NCI-H2107 treated with DMSO at 0.1 percent for 48 hours (cell line): ENCODE results near the gene ADAP1.
"Not testable (repeated sequence)": the region's sequence is repeated elsewhere in the genome, so short reads cannot be mapped to it uniquely, and the experiment has no call there.

ENCODE experiments used
- DNase-seq: peaks from one replicate; lab custom pipeline; 2025; ENCODE audit not compliant: unreplicated experiment; lab: John Stamatoyannopoulos, UW

The ADAP1 gene

DNA sequence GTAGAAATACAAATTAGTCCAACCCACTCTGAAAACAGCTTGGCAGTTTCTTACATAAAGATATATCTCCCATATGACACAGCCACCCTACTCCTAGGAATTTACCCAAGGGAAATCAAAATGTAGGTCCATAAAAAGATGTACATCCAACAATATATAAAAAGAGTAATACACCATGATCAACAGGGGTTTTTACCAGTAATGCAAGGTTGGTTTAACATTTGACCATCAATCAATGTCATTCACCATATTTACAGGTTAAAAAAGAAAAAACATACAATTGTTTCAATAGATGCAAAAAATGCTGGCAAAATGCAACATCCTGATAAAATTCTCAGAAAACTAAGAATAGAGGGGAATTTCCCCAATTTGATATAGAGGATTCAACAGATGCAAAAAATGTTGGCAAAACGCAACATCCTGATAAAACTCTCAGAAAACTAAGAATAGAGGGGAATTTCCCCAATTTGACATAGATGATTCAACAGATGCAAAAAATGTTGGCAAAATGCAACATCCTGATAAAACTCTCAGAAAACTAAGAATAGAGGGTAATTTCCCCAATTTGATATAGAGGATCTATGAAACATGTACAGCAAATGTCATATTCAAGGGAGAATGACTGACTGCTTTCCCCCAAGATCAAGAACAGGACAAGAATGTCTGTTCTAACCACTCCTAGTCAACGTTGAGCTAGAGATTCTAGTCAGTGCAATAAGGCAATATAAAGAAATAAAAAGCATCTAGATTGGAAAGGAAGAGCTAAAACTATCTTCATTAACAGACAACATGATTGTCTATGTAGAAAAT lies 13.7 kb downstream of the ADAP1 start:
- DNase-seq, result no peak

DNA sequence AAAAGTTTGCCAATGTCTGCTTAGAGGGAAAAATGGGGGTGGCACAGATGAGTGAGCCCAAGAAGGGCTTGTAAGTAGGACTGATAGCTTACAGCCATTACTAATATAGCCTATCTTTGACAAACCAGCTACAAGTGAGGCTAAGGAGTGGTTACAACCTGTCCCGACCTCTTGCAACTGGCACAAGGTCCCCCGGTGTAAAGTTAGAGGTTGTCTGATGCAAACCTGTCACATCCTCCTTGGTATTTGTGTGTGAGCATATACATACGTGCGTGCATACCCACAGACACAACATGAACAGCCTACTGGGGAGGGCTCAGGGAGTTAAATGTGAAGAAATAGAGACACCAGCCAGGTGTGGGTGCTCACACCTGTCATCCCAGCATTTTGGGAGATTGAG lies 14.6 kb downstream of the ADAP1 start:
- DNase-seq, result no peak

DNA sequence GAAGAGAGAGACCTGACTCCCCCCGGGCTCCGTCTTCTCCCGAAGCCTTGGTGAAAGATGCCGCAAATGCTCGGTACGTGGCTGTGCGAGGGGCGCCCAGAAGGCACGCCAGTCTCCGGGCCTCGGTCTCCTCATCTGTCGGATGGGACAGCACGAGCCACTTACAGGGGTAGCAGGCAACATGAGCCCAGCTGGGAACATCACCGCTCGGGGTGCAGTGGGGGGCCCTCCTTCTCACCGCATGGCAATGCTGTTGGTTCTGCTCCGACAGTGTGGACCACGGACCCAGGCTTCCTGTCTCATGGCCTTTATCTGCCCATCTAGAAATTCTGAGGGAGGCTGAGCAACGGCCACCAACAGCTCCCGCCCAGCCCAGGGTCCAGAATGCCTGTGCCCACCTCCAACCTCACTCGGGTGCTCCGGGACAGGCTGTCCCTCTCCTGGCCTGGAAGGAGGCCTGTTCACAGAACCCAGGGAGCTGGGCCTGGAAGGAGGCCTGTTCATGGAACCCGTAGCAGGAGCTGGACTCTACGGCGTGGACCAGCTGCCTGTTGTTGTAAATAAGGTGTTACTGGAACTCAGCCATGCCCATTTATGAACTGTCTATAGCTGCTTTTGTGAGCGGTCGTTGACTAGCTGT lies 15.8 kb downstream of the ADAP1 start:
- no peak for DNase-seq

DNA sequence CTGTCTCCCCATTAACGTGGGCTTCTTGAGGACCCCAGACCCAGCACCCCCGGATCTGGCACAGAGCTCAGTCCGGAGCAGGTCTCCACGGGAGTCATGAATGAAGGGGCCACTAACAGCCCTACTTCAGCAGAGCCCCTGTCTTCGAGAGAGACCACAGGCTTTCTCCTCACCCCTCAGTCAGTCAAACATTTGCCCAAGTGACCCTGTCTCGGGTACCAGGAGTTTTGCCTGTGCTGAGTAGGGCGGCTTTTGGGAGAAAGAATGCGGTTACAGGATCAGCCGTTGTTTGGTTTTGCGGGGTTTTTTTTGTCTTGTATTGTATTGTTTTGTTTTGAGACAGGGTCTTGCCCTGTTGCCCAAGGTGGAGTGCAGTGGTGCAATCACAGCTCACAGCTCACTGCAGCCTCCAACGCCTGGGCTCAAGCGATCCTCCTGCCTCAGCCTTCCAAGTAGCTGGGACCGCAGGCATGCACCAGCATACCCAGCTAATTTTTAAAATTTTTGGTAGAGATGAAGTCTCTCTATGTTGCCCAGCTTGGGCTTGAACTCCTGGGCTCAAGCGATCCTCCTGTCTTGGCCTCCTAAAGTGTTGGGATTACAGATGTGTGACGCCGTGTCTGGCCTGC lies 16.5 kb downstream of the ADAP1 start:
- no peak for DNase-seq

DNA sequence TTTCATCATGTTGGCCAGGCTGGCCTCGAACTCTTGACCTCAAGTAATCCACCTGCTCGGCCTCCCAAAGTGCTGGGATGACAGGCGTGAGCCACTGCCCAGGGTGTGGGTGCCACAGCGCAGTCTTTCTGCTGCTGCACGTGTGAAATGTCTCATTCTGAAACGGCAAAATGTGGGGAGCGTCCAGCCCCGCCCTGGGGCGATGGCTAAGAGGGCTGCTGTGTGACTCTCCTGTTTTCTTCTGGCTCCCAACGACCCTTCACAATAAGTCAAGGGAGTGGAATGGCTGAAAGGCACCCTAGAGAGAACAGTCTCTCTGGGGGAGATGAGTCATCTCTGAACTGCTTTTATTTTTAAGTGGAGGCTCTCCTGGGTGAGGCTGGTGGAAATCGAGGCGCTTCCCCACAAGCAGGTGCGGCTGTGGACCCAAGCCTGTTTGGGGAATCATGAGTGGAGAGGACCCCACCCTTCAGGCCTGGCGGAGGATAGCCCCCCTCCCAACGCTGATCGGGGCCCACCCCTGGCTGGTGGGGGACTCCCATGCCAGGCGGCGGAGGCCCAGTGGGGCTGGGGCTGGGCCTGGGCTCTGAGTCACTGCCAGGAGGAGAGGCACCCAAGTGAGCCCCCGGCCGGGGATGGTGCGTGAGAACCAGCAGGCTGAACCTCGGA lies 18.0 kb downstream of the ADAP1 start:
- DNase-seq, result peak; percentile 63

DNA sequence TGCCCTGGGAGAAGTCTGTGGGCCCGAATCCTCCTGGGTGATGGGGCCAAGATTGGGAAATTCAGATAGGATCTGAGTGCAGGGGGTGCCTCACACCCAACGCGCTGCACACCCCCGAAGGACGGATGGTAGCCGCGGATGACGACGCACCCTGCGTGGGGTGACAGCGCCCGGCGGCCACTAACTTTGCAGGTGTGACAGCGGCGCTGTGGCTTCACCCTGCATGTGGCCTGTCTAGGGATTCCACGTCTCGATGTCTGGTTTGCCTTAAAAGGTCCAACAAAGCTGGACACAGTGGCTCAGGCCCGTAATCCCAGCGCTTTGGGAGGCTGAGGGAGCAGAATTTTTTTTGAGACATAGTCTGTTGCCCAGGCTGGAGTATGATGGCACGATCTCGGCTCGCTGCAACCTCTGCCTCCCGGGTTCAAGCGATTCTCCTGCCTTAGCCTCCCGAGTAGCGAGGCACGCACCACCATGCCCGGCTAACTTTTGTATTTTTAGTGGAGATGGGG lies 18.6 kb downstream of the ADAP1 start:
- DNase-seq, result no peak

DNA sequence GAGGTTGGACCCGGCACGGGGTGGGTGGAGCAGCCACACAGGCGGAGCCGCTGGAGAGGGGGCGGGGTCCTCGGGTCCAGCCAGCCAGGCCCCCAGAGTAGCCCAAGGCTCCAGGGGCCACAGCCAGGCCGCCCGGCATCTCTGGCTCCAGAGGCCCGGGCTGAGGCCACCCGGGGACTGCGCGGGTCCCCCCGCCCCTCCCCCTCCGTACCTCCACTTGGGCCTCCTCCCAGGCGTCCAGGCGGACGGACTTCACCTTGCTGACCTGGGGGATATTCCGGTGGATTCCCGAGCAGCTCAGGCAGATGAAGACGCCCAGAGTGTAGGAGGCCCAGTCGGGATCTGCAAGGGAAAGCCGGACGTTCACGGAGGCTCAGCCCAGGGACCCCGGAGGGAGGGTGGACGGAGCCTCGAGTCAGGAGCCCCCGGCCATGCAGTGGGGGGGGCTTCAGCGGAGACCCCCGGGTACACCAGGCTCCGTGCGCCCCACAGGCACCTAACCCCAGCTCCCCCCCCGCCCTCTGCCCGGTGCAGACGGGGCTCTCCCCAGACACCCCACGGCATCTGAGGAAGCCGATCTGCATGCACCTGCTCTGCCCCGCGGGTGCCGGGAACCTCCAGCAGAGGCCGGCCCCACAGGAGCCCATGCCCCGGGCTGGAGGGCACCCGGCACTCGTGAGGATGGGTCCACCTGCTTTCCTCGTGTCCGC lies 19.2 kb downstream of the ADAP1 start:
- no peak for DNase-seq

DNA sequence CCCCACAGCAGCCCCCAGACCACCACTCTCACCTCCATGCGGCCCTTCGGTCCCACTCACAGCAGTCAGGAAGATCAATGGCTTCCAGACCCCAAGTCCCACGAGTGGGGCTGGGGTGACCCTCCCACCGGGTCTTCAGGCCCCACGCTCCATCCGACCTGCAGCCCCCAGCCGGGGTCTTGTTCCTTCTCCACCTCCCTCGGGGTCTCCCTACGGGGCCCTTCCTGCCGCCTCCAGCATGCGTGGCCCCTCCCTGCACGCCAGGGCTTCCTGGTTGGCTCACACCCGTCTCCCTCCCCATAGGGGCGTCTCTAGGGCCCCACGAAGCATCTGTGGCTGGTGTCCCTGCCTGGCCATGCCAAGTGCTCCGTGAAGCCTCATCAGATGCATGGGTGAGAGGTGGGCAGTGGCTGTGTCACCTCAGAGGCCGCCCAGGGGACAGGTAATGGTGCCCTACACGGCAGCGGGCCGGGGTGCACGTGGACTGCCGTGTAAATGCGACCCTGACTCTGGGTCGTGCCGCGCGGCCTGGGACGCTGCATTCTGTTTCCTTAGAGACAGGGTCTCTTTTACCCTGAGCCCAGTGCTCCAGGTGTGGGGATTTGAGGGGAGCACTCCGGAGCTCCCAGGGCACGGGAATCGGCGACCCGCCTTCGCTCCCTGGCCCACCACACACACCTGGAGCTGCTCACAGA lies 19.9 kb downstream of the ADAP1 start:
- DNase-seq, result no peak

DNA sequence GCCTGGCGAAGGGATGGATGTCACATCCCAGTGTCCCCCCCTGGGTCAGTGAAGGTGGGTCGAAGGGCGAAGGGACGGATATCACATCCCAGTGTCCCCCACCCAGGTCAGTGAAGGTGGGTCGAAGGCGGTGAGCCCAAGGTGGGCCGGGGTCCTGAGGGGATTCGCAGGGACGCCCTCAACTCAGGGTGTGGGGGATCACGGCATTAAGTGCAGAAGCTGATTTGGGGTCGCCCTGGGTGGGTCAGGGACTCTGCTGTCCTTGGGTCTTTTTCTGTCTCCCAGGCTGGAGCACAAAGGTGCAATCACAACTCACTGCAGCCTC lies 21.9 kb downstream of the ADAP1 start:
- no peak for DNase-seq

DNA sequence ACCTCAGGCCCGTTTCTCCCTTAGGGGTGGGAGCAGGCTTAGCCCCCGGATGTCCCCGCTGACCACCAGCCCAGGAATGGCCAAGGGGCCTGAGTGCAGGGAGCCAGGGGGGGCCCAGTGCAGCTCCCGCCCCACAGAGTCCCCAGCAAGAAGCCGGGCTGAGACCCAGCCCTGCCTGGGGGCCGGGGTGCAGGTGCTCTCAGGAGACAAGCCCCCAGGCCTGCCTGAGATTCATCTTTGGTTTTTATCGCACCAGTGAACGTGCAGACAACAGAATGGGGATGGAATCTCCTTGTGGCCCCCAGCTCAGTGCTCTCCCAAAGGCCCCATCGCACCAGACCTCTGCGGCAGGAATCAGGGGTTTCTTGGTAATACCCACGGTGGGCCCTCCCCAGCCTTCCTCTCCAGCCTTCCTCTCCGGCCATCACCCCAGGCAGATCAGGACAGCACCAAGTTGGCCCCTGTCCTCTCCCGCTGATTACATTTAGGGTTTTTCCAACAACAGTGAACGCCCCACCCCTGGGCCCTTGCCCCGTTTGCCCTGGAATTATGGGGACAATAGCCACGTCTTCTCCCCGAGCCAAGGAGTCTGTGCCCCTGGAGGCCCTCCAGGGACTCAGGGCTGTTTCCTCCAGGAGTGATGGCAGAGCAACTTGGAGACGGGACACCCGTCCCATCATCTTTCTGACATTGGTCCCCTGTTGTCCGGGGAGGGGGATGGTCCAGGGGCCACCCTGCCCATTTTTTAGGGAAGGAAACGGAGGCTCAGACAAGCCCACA lies 22.4 kb downstream of the ADAP1 start:
- no peak for DNase-seq

DNA sequence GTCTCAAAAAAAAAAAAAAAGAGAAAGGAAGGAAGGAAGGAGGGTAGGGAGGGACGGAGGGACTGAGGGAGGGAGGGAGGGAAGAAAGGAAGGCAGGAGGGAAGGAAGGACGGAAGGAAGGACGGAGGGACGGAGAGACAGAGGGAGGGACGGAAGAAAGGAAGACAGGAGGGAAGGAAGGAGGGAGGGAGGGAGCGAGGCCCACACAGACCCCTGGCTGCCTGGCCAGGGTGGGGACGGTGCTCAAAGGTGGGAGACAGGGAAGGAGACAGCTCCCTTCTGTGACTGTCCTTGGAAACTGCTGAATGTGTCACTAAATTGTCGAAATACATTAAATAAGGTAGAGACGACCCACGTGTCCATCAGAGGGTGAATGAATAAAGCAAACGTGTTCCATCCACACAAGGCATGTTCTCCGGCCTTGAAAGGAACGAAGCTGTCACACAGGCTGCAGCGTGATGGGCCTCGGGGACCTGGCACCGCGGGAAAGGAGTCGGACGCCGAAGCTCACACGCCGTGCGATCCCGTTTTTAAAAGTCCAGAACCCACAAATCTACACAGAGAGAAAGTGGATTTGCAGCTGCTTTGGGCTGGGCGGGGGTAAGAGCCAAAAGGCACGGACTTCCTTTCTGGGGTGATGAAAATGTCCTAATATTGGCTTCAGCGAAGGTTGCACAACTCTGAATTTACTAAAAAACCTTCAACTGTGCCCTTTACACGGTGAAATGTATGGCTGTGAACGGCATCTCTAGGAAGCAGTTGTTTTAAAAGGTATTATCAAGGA lies 23.3 kb downstream of the ADAP1 start:
- DNase-seq, result no peak

DNA sequence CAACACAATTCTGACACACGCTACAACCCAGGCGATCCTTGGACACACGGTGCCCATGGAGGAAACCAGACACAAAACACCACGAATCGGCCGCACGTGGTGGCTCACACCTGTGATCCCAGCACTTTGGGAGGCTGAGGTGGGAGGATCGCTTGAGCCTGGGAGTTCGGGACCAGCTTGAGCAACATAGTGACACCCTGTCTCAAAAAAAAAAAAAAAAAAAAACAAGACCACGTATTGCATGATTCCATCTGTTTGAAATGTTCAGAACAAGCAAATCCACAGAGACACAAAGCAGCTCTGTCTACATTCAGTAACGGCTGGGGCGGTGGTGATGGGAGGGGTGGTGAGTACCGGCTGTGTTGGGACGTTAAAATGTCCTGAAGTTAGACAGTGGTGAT lies 25.2 kb downstream of the ADAP1 start:
- no peak for DNase-seq

DNA sequence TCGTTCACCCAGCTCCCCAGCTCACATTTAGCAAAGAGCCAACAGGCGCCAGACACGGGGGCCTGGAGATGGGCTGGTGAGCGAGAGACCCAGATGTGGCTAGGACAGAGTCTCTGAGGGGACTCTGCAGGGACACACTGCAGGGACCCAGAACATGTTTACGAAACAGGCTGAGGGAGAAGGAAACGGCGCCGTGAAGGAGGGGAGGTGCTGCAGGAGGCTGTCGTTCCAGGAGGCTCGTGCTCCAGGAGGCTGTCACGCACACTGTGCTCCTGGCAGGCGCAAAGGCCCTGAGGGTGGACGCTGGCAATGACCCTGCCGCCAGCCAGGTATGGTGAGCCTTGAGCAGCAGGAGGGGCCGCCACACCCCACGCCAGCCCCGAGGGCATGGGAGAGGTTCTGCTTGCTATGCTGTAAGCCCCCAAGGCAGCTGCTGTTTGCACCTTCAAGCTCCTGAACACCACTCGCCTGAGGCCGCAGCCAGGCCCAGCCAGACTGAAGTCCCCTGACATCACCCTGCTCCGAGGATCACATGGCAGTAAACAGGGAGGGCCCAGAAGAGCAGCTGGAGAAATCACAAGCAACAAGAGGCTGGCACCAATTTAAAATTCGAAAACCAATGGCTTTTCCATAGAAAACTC lies 27.3 kb downstream of the ADAP1 start:
- DNase-seq, result no peak

DNA sequence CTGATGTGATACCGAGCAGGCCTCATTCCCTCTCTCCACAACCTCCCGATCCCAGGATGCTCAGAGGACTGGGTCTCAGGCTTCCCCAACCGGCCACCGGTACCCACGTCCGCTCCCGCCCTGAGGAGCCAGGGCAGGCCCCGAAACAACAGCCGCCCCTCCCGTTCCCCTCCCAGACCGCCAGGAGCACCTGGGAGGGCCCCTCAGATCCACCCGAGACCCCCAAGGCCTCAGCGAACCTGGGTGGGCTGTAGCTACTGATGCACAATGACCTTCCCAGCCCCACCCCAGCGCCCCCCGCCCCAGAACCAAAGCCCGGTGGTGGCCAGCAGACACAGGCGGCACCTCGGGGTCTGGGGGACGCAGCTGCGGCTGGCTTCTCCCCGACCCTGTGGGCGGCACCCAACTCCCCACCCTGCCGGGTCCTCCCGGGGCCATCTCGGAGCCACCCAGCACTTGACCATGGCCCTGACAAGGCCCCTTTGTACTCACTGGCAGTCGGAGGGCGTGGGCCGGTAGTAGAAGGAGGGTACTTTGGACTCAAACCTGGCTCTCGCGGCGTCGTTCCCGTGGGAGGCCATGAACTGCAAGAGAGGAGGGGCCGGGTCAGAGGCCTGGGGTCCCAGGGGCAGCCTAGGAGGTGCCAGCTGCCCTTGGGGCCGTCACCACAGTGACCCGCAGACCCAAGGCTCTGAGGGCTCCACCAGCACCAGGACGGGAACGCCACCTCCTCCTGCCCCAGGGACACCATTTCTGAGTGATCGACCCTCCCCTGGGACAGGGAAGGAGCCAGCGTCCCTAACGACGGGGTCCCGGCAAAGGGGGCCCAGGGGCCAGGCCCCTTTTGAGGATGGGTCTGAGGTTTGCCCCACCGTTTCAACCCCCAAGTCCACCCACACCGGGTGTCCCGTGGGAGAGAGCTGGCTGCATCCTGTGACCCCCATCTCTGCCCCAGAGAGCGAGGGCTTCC lies 28.1 kb downstream of the ADAP1 start:
- DNase-seq, result no peak

DNA sequence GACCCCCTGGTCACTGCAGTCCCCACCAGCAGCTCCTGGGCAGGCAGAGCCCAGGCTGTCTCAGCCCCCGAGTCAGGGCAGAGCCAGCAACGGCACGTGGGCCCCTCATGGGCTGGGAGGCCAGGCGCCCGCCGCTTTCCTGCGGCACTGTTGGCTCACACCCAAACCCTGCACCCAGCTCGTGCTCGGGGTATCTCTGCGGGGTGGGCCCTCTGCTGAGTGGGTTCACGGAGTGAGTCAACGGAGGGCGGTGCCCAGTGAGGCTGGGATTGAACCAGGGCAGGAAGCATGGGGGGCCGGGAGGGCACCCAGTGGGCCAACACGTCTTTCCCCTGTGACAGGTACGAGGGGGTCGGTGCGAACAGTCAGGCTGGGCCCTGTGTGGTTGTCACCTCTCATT lies 28.9 kb downstream of the ADAP1 start:
- DNase-seq, result no peak

DNA sequence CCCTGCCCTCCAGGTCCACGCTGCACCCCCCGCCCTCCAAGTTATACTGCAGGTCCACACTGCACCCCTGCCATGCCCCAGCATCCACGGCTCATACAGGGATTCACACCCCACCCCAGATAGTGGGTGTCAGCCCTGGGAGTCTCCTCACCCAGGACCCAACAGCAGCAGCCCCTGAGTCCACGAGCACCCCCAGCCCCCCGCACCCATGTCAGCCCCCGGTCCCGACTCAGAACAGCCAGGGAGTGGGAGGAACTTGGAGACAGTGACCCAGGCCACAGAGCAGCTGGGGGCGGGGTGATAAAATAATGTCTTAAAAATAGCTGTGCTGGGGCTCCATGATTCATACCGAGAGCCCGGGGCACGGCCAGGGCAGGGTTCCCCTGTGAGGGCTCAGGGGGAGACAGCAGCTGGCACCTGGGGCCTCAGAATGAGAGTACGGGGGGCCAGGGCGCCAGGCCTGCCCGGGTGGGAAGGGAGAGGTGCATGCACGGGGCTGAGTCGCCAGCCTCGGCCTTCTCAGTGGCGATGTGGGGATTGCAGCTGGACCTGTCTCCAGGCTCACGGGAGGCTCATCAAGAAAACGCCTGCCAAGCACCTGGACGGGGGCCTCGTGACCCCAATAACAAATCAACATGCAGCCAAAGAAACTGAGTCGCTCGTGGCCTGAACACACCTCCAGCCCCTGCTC lies 29.8 kb downstream of the ADAP1 start:
- no peak for DNase-seq

DNA sequence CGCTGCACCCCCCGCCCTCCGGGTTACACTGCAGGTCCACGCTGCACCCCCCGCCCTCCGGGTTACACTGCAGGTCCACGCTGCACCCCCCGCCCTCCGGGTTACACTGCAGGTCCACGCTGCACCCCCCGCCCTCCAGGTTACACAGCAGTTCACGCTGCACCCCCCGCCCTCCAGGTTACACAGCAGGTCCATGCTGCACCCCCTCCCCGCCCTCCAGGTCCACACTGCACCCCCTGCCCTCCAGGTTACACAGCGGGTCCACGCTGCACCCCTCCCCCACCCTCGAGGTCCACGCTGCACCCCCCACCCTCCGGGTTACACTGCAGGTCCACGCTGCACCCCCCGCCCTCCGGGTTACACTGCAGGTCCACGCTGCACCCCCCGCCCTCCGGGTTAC lies 30.4 kb downstream of the ADAP1 start:
- DNase-seq, result not testable (repeated sequence)
